Loucy (cell line): ENCODE data around the gene SSBP2.

Source experiments
- EZH2phosphoT487 ChIP-seq: fragments of 200-600 bp; IDR thresholded peaks from 2 replicates; pipeline ENCODE4 v1.6.1; 2018; ENCODE audit warnings: antibody characterized with exemption, mild to moderate bottlenecking, moderate library complexity, borderline replicate concordance
- TF ChIP-seq, protein P1 (sequence below): fragments of 200-600 bp; sonication (generic); conservative IDR thresholded peaks from 2 replicates; pipeline ENCODE4 v1.5.1; 2014; ENCODE audit warnings: mild to moderate bottlenecking, antibody characterized with exemption, low read length

DNA sequence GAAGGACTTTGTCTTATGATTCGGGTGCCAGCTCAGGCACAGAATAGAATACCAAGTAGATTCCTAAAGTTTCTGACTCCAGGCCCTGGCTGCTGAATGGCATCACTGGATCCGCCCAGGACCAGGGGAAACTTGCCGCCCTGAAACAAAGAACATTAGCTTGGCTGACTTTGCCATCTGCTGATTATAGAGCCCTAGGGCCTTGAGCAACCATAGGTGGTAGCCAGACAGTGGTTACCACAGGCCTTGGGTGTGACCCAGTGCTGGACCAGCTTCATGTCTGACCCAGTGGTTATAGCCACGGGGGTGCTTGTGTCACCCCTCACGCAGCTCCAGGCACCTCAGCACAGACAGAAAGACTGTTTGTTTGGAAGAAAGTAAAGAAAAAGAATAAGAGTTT lies 62.7 kb downstream of the SSBP2 start:
- TF ChIP-seq, protein P1, sequence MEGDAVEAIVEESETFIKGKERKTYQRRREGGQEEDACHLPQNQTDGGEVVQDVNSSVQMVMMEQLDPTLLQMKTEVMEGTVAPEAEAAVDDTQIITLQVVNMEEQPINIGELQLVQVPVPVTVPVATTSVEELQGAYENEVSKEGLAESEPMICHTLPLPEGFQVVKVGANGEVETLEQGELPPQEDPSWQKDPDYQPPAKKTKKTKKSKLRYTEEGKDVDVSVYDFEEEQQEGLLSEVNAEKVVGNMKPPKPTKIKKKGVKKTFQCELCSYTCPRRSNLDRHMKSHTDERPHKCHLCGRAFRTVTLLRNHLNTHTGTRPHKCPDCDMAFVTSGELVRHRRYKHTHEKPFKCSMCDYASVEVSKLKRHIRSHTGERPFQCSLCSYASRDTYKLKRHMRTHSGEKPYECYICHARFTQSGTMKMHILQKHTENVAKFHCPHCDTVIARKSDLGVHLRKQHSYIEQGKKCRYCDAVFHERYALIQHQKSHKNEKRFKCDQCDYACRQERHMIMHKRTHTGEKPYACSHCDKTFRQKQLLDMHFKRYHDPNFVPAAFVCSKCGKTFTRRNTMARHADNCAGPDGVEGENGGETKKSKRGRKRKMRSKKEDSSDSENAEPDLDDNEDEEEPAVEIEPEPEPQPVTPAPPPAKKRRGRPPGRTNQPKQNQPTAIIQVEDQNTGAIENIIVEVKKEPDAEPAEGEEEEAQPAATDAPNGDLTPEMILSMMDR = no peak
- TF ChIP-seq EZH2phosphoT487 = no peak
